Measurements from ENCODE around the gene TRPM2.
"Not testable (repeated sequence)": the region's sequence is repeated elsewhere in the genome, so short reads cannot be mapped to it uniquely, and the experiment has no call there.

- not testable (repeated sequence) for TF ChIP-seq POLR2A, CTCF (IDR thresholded peaks at IDR 0.05)
These were observed 8.5 kb downstream of the TRPM2 start for GRCh38 chr21:44361903-44362302.

Data from esophagus squamous epithelium (tissue), 4 donors.